HG03469 (cell line): ENCODE measurements around the gene CTAGE15.
A peak's percentile ranks its signal among the peaks of the same experiment; 100 is the strongest.
"Not testable (repeated sequence)": the region's sequence is repeated elsewhere in the genome, so short reads cannot be mapped to it uniquely, and the experiment has no call there.

Experiments
- ATAC-seq: cut with Tn5 transposase; IDR thresholded peaks from one replicate; pipeline ENCODE4 v1.9.1; 2021; ENCODE audit warnings: mild to moderate bottlenecking, moderate library complexity, moderate number of reproducible peaks; ENCODE audit not compliant: unreplicated experiment

The CTAGE15 gene

DNA sequence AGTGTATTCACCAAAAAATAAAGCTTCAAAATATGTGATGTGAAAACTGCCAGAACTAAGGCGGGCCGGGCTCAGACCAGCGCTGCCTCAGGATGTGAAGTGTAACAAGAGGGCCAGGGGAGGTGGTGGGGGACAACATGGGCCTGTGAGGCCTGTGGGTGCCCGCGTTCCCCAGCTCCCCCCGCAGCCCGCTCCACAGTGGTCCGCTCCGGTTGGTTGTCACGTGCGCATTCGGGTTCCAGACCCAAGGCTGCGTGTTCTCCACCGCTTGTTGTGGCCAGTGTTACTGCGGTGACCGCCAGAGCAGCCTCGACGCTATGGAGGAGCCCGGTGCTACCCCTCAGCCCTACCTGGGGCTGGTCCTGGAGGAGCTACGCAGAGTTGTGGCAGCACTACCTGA is at the start of gene CTAGE15:
Gene CTAGE15 (plus strand): TSS at position 301 of the 400 bp plus-strand sequence. CDS start 17 bp downstream, at position 318.
- not testable (repeated sequence) for ATAC-seq

DNA sequence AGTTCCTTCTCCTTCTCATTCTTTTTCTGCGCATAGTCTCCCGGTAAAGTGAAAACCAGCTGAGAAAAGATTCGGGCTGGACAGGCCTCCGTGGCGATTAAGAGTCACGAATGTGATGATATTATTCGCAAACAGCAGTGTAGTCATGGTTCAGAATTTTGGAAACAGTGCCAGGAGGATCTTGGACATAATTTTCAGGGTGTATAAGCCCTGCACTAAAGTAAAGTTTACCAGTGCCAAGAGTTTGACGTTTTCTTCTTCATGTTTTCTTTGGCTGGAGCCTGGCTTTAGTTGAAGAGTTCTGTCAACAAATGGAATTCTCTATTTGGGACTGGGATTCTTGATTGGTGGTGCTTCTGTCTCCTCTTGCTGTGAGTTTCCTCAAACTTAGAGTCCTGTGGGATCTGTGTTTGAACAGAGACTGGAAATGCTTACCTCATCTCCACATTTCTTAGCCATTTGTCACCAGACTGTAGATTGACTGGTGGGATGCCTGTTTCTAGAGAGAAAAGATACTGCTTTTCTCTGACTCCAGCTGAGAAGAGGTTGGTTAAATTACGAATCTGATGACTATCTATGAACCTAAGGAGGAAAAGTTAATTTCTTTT is 49.2 kb upstream of the CTAGE15 start:
- ATAC-seq = not testable (repeated sequence)

DNA sequence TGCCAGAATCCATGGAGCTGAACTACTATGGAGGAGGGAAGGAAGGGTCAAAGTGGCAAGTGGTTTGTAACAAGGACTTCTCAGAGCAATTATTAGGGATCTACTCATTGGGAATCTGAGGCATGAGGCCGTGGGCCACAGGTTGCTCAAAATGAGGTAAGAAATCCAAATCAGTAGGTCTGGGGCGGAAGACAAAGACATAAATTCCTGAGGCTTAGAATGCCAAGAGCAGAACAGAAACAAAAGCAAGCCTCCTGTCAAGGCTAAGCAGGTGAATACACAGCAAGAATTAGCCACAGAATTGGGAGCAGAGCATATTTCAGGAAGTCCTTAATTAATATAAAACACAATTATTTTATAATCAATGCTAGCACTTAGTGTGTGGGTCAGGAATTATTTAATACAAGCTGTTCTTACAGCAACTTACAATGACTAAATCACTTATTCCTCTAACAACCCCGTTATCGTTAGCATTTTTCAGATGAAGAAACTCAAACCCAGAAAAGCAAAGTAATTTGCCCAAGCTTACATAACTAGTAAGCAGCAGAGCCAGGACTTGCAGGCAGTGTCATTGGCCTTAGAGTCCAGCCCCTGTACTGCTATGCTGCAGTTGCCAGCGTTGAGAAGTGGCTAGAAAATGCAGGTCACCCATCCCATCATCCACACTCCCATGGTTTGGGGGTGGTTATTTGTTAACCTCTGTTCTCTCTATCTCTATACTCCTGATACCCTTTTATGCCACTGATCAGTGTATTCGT is 40.3 kb upstream of the CTAGE15 start:
- not testable (repeated sequence) for ATAC-seq

- not testable (repeated sequence) for ATAC-seq
These were observed 39.7 kb upstream of the CTAGE15 start for GRCh38 chr7:143531932-143532331.

- ATAC-seq = not testable (repeated sequence)
These were observed 38.3 kb upstream of the CTAGE15 start for GRCh38 chr7:143533213-143533839.

DNA sequence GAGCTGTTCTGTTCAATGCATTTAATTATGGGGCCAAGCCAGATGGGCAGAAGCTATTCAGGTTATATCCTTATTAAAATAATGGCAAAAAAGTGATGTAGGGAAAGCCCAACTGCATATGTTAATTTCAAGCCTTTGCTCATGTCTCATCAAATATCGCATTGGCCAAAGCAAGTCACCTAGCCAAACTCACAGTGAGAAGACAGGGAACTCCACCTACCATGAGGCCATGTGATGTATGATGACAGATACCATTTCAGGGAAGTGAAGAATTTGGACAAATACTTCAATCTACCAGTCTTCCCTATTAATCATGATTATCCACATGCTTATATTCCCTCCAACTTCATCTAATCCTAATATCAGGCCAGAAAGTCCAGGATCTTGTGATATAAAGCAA is 35.2 kb upstream of the CTAGE15 start:
- not testable (repeated sequence) for ATAC-seq

DNA sequence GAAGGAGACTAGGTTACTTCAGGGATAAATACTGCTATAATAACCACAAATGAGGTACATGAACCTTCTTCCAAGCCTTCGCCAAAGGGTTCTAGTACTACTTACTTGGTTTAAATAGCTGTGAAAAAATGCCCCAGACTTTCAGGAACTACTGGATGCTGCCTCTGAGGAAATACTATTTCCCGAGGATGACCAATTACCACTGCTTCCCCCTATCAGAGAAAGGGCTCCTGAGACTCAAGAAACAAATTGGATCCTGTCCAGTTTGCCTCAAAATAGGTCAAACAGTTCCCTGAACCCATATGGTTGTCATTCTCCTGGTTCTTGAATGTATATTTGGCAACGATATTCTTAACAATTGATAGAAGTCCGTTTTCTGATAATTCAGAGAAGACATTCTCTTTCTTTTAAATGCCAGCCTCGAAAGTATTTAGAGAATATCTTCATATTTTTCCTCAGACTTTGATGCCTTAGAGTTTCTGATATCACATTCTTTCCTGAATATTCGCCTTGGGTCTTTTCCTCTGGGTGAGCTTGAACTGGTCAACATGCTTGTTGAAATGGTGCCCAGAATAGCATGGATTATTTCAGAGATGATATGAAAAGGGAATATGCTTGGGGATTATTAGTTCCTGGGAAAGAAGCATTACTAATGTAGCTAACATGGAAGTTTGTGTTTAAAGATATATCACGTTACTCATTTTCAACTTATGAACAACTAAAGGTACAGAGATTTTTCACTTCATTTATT is 28.1 kb upstream of the CTAGE15 start:
- ATAC-seq = not testable (repeated sequence)

- ATAC-seq = not testable (repeated sequence)
These were observed 15.6 kb upstream of the CTAGE15 start for GRCh38 chr7:143555968-143556367.

DNA sequence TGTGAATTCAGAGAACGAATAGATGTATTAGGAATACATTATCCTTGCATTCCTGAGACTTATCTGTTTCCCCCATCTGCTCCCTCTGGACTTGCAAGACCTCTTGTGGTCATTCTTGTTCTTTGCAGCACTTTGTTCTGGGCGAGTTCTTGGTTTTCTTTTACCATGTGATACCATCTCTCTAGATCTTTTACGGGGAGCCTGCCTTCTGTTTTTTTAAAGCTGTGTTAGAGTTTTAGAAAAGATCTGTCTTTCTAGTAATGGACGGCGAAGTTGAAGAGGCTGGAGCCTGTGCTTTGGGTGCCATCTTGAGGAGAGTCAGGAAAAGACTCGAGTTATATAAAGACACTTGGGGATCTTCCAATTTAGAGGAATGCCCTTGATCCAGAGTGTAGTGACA is 8.3 kb upstream of the CTAGE15 start:
- ATAC-seq = not testable (repeated sequence)

DNA sequence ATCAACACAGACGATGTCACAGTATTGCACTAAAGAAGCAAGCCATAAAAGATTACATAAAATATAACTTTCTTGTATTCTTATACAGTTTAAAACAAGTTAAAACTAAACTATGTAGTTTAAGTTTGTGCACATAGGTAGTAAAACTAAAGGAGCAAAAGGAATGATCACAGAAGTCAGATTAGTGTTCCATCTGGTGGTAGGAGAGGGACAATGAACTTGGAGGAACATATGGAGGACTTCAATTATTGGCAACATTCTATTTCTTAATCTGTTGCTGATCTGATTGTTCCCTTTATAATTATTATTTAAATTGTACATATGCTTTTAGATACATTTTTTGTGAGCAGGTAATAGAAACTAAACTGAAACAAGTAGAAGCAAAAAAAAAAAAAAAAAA is 5.6 kb upstream of the CTAGE15 start:
- not testable (repeated sequence) for ATAC-seq

- ATAC-seq = not testable (repeated sequence)
These were observed 16.6 kb downstream of the CTAGE15 start for GRCh38 chr7:143588183-143588582.

DNA sequence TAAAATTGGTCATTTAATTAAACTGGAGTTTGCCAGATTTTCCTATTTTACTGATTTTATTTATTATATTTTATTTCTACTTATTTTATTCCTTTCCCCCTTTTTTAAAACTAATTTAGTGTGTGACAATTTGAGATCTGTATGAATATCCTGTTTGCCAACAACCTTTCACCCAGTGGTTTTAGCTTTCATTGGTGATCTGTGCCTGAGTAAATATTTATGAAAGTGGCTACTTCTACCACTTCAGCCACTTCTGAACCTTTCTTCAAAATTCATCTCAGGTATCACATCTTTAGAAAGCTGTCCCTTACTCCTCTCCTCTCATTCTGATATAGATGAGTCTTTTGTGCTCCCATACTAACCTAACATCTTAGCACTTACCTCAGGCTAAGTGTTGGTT is 18.3 kb downstream of the CTAGE15 start:
- ATAC-seq = not testable (repeated sequence)

DNA sequence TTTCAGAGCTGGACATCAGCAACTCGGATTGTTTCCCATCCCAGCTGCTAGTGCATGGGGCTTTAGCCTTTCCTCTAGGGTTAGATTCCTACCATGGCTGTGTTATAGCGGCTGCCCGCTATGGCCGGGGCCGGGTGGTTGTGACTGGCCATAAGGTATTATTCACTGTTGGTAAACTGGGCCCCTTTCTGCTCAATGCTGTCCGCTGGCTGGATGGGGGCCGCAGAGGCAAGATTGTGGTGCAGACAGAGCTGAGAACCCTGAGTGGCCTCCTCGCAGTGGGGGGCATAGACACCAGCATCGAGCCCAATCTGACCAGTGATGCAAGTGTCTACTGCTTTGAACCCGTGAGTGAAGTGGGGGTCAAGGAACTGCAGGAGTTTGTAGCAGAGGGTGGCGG is 26.5 kb downstream of the CTAGE15 start:
- not testable (repeated sequence) for ATAC-seq

DNA sequence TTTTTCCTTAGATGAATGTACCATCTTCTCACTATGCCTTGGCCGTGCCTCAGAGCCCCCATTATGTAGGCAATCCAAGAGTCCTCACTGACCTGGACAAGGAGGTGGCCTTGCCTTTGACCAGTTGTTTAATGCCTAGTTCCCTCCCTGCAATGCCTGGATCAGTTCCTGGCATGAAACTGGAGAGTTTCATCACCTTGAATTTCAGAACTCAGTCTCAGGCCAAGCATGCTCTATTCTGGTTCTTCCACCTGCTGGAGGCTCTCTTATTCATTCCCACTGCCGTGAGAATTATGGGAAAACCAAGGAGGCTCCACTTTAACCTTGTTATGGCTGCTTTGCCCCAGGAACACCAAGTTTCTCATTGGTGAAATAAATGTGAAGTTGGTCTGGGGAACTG is 31.9 kb downstream of the CTAGE15 start:
- ATAC-seq = not testable (repeated sequence)

GRCh38 chr7:143606088-143606487 is 34.5 kb downstream of the CTAGE15 start:
- not testable (repeated sequence) for ATAC-seq

DNA sequence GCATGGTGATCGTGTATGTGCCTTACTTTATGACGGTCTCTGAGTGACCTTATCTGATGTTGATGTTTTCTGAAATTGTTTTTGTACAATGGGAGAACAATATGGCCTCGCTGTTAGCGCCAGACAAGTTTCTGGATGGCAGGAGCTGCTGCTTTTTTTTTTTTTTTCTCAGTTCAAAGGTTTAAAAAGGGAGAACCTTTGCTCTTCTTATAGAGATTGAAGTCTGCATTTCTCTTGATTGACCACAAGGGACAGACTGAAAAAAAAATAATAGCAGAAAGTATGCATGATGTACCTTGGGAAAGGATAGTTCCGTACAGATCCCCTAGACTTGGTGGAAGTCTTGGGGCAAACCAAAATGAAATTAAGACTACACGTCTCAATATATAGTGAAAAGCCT is 43.9 kb downstream of the CTAGE15 start:
- ATAC-seq = not testable (repeated sequence)

- ATAC-seq = not testable (repeated sequence)
These were observed 45.6 kb downstream of the CTAGE15 start for GRCh38 chr7:143617204-143617603.

- not testable (repeated sequence) for ATAC-seq
These were observed 48.5 kb downstream of the CTAGE15 start for GRCh38 chr7:143620058-143620457.

DNA sequence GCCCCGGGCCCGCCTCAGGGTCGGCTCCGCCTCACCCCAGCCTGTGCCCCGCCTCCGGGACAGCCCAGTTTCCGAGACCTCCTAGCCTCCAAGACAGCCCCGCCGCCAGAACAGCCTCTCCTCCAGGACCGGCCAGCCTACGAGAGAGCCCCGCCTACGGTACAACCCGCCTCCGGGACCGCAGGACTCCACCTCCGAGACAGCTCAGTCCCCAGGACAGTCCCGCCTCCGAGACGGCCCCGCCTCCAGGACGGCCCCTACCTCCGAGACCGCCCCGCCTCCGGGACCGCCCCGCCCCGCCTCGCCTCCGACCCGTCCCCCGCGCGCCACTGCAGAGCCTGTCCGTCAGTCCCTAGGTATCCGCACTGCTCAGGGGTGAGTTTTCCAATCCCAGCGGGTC is 49.0 kb downstream of the CTAGE15 start, which contains the start of gene TCAF2:
Gene TCAF2 (plus strand): TSS at position 329 of the 400 bp plus-strand sequence.
- ATAC-seq = peak; percentile 81

DNA sequence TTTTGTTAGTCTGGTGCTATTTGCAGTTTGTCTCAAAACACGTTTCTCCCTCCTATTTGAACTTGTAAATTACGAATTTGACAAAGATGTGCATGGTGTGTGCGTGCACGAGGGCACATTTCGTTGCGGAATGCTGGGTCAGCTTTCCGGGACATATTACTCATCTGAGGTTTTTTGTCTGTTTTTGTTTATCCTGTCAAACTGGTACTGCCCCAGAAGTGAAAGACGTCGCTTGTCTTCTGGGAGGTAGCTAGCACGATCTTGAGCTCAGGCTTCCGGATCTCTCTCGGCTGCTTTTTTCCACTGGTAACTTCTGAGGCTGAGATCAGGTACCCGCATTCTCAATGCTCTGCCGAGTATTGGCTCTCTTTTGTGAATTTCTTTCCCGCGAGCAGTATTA is 49.6 kb downstream of the CTAGE15 start:
- peak; percentile 33 for ATAC-seq

DNA sequence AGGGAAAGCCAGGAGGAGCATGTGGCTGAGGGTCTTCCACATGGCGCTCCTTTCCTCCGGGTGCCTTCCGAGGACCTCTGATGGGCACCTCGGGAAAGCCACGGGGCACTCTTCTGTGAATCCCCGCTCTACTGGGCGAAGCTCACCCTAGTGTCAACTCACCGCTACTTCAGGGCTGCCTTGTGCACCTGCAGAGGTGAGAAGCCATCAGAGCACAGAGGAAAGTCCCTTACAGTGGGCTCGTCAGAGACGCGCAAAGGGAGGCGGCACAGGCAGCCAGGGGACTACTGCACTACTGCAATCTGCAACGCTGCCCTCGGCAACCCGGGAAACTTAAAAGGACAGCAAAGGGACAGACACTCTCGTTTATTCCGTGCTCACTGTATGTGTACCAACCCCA is 50.5 kb downstream of the CTAGE15 start:
- peak; percentile 31 for ATAC-seq
